ENCODE measurements around the gene CCDC117.

GRCh38 chr22:28792491-28793383, 20.2 kb downstream of the CCDC117 start:
- no peak for TF ChIP-seq POLR2A (IDR thresholded peaks at IDR 0.05)
- TF ChIP-seq, protein P1, sequence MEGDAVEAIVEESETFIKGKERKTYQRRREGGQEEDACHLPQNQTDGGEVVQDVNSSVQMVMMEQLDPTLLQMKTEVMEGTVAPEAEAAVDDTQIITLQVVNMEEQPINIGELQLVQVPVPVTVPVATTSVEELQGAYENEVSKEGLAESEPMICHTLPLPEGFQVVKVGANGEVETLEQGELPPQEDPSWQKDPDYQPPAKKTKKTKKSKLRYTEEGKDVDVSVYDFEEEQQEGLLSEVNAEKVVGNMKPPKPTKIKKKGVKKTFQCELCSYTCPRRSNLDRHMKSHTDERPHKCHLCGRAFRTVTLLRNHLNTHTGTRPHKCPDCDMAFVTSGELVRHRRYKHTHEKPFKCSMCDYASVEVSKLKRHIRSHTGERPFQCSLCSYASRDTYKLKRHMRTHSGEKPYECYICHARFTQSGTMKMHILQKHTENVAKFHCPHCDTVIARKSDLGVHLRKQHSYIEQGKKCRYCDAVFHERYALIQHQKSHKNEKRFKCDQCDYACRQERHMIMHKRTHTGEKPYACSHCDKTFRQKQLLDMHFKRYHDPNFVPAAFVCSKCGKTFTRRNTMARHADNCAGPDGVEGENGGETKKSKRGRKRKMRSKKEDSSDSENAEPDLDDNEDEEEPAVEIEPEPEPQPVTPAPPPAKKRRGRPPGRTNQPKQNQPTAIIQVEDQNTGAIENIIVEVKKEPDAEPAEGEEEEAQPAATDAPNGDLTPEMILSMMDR (IDR thresholded peaks at IDR 0.05) = no peak
